K562 (cell line): ENCODE data around the gene TJAP1. TPM values are rescaled to one million over a fixed set of nuclear protein-coding genes. Genes with fewer than 3 reads are reported as not detected.

Experiments used
- ATAC-seq: fragments of 200-7000 bp; cut with Tn5 transposase; 3 replicates; pipeline ENCODE4 v1.9.1; 2020; ENCODE audit warnings: moderate library complexity
- BruUV-seq: library from RNA; stranded (reverse); fragments of 400-500 nt; replicated peaks from 2 replicates; lab custom pipeline; 2021; lab: Mats Ljungman, UMichigan
- CTCF ChIA-PET: fragments of 300-600 bp; formaldehyde crosslinking; extraction: SDS; loops from one replicate; lab custom pipeline; 2021; ENCODE audit warnings: low intra/inter-chr PET ratio; lab: Yijun Ruan, JAX
- POLR2A ChIA-PET: fragments of 300-600, 350-650 bp; sonication (Branson Sonifier 250); formaldehyde crosslinking; extraction: SDS; loops from one replicate; lab custom pipeline; 2021; ENCODE audit warnings: antibody characterized with exemption, inconsistent platforms; lab: Yijun Ruan, JAX
- DNase-seq, 4 experiments: peaks; one replicate each; pipeline versions ENCODE4 v3.0.0 to v3.0.0-alpha.2; 2011 to 2018; ENCODE audit warnings: low spot score in 3 of 4, mixed read lengths in 3 of 4; ENCODE audit errors: extremely low read depth in 1 of 4
- FAIRE-seq: peaks from 2 replicates; lab custom pipeline; 2011; peaks lifted over from hg19 to GRCh38; lab: Jason Lieb, UNC
- H2AFZ ChIP-seq: 2 replicates; pipeline ENCODE4 v1.6.0; 2011; ENCODE audit warnings: low read depth, low read length, control low read depth, inconsistent platforms
- H3K27ac ChIP-seq: fragments of 200-600 bp; 3 replicates; pipeline ENCODE4 v1.8.0; 2011; ENCODE audit warnings: low read depth, mild to moderate bottlenecking, control low read depth, inconsistent platforms, low read length, moderate library complexity, mixed read lengths; ENCODE audit errors: extremely low read depth
- H3K27me3 ChIP-seq, 2 experiments: fragments of 300-600 bp in 1 of 2; 2 replicates in 1 of 2; 3 replicates in 1 of 2; pipeline versions ENCODE4 v1.6.0 to v1.8.0; 2011; ENCODE audit warnings: inconsistent platforms in 2 of 2, low read length in 2 of 2, mild to moderate bottlenecking in 1 of 2, mixed read lengths in 1 of 2, moderate library complexity in 1 of 2; ENCODE audit not compliant: control insufficient read depth in 2 of 2, insufficient read depth in 2 of 2
- H3K36me3 ChIP-seq: fragments of 300-600 bp; 3 replicates; pipeline ENCODE4 v1.8.0; 2011; ENCODE audit warnings: mild to moderate bottlenecking, low read length, inconsistent platforms; ENCODE audit not compliant: control insufficient read depth, insufficient read depth
- H3K4me1 ChIP-seq, 2 experiments: fragments of 200-600 bp in 1 of 2; replicated peaks in 1 of 2; 2 replicates in 1 of 2; 3 replicates in 1 of 2; pipeline versions ENCODE4 v1.5.1 to v1.8.0; 2011; ENCODE audit warnings: inconsistent platforms in 2 of 2, low read length in 2 of 2, mild to moderate bottlenecking in 1 of 2, mixed read lengths in 1 of 2, moderate library complexity in 1 of 2; ENCODE audit not compliant: control insufficient read depth in 2 of 2, insufficient read depth in 2 of 2
- H3K4me2 ChIP-seq: 2 replicates; pipeline ENCODE4 v1.6.1; 2011; ENCODE audit warnings: low read length, control low read depth, inconsistent platforms, mixed read lengths; ENCODE audit not compliant: insufficient read depth
- H3K4me3 ChIP-seq: fragments of 200-600 bp; sonication (generic), shearing (Covaris generic); 2 replicates; pipeline ENCODE4 v1.5.1; 2016; ENCODE audit warnings: control low read depth, inconsistent platforms
- H3K79me2 ChIP-seq: fragments of 200-600 bp; 3 replicates; pipeline ENCODE4 v1.8.0; 2011; ENCODE audit warnings: low read length, inconsistent platforms; ENCODE audit not compliant: control insufficient read depth, insufficient read depth
- H3K9ac ChIP-seq, 2 experiments: 2 replicates each; pipeline versions ENCODE4 v1.6.0 to v1.6.1; 2011; ENCODE audit warnings: low read depth in 2 of 2, low read length in 2 of 2, control low read depth in 1 of 2, inconsistent platforms in 1 of 2, mild to moderate bottlenecking in 1 of 2, mixed read lengths in 1 of 2; ENCODE audit not compliant: insufficient read depth in 1 of 2
- H3K9me1 ChIP-seq: one replicate; pipeline ENCODE4 v1.6.0; 2011; ENCODE audit warnings: inconsistent platforms, mild to moderate bottlenecking, low read length, moderate library complexity; ENCODE audit not compliant: control insufficient read depth, insufficient read depth
- H3K9me3 ChIP-seq: replicated peaks from 2 replicates; pipeline ENCODE4 v1.5.1; 2011; ENCODE audit warnings: low read depth, low read length, inconsistent platforms; ENCODE audit not compliant: control insufficient read depth, insufficient read depth
- H4K20me1 ChIP-seq: replicated peaks from 2 replicates; pipeline ENCODE4 v1.6.1; 2011; ENCODE audit warnings: low read length, inconsistent platforms, mixed read lengths; ENCODE audit not compliant: control insufficient read depth, insufficient read depth
- ZNF384 ChIP-seq: IDR thresholded peaks from 2 replicates; pipeline ENCODE4 v1.6.1; 2012; ENCODE audit warnings: low read depth, low read length, improper control_type of control experiment
- WGBS: fragments of 100-300 bp; shearing (Covaris generic); methylation state at CpG from one replicate; pipeline ENCODE4 v1.1.6; 2016; ENCODE audit warnings: low coverage, mixed read lengths; ENCODE audit not compliant: insufficient coverage; ENCODE audit errors: missing lambda C conversion rate; 5-methylcytosine and 5-hydroxymethylcytosine counted together
- in situ Hi-C: fragments of 300-500 bp; cut with MboI; formaldehyde crosslinking; loops from 4 replicates; pipeline ENCODE4 v1.15.0; 2018; ENCODE audit warnings: inconsistent platforms, mixed read lengths
- intact Hi-C: fragments of 100-400 bp; cut with micrococcal nuclease; formaldehyde crosslinking; loops from 2 replicates; pipeline ENCODE4 v1.14.2; 2022
- polyA plus RNA-seq, 8 experiments: library from polyadenylated mRNA; depleted of rRNA in 4 of 8; stranded (reverse) in 5 of 8; unstranded in 3 of 8; fragments of >200 nt; fragmentation: Nextera tagmentation in 2 of 8; fragmentation: Illumina TruSeq in 1 of 8; extraction: Ambion mirVana in 2 of 8; extraction: Trizol in 1 of 8; gene quantifications; 2 replicates each; pipeline versions ENCODE4 v1.2.1 to v1.2.3, GENCODE V29; 2011 to 2014; ENCODE audit warnings: inconsistent platforms in 1 of 8, missing spikeins in 1 of 8
- total RNA-seq, 7 experiments: library from RNA; depleted of rRNA in 6 of 7; stranded (reverse); fragments of >200 nt in 6 of 7; fragmentation: Illumina TruSeq in 2 of 7; extraction: Trizol in 2 of 7; gene quantifications; 2 replicates each; pipeline versions ENCODE4 v1.2.1 to v1.2.3, GENCODE V29; 2011 to 2021; ENCODE audit warnings: low replicate concordance in 1 of 7
- TF ChIP-seq, protein P1 (sequence below), 2 experiments: fragments of 450-650 bp in 1 of 2; IDR thresholded peaks; 2 replicates each; pipeline ENCODE4 v1.6.1; 2011 to 2017; ENCODE audit warnings: low read depth in 2 of 2, antibody characterized with exemption in 1 of 2, borderline replicate concordance in 1 of 2, low read length in 1 of 2, mild to moderate bottlenecking in 1 of 2, mixed read lengths in 1 of 2; ENCODE audit not compliant: control insufficient read depth in 1 of 2

Gene TJAP1
- total and polyA plus RNA-seq, 9 of the 15 experiments (the other 6 are each of a cell fraction or from before 2014, with no cell fraction given) = 0.06 to 35.8 (median 16.2) TPM

DNA sequence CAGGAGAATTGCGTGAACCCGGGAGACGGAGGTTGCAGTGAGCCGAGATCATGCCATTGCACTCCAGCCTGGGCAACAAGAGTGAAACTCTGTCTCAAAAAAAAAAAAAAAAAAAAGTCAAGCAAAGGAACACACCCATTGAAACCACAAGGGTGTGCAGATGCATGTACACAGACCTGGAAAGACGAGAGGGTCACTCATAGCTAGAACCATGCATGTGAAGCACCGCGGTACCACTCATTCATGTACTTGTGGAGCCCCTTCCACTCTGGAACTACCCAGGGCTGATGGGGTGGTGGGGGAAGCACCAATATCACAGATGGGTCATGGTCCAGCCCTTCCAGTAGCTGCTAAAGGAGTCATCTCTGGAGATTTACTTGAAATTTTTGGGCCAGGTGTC, 7.4 kb upstream of the TJAP1 start:
- in situ Hi-C loops (no loop called here), intact Hi-C loops (no loop called here)
- peak; percentile 38; the same call in 2 of the 3 replicates for ATAC-seq
- peak; percentile 60 for TF ChIP-seq ZNF384
- TF ChIP-seq, protein P1, sequence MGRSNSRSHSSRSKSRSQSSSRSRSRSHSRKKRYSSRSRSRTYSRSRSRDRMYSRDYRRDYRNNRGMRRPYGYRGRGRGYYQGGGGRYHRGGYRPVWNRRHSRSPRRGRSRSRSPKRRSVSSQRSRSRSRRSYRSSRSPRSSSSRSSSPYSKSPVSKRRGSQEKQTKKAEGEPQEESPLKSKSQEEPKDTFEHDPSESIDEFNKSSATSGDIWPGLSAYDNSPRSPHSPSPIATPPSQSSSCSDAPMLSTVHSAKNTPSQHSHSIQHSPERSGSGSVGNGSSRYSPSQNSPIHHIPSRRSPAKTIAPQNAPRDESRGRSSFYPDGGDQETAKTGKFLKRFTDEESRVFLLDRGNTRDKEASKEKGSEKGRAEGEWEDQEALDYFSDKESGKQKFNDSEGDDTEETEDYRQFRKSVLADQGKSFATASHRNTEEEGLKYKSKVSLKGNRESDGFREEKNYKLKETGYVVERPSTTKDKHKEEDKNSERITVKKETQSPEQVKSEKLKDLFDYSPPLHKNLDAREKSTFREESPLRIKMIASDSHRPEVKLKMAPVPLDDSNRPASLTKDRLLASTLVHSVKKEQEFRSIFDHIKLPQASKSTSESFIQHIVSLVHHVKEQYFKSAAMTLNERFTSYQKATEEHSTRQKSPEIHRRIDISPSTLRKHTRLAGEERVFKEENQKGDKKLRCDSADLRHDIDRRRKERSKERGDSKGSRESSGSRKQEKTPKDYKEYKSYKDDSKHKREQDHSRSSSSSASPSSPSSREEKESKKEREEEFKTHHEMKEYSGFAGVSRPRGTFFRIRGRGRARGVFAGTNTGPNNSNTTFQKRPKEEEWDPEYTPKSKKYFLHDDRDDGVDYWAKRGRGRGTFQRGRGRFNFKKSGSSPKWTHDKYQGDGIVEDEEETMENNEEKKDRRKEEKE (IDR thresholded peaks at IDR 0.05; ENCODE audit: borderline replicate concordance in 1 of 2, control insufficient read depth in 1 of 2, low read depth in 2 of 2, low read length in 1 of 2) = no peak
- no peaks in the 10 kb centered on the region for H3K27me3 ChIP-seq
- no peak overlapping the region for H3K27ac ChIP-seq
- H3K4me3 ChIP-seq = no peak overlapping the region
- no peaks in the 10 kb centered on the region for H3K79me2 ChIP-seq
- POLR2A ChIA-PET = interaction anchor here (0.6 to 1.1 kb wide), 3 partner anchors 13 to 42 kb away, joined by 3 to 4 read pairs (median 3); partner anchors contain the start of gene LRRC73
- H3K36me3 ChIP-seq = no peaks in the 10 kb centered on the region
- no peak overlapping the region for H3K4me2 ChIP-seq
- H4K20me1 ChIP-seq = no peaks in the 10 kb centered on the region
- 54% methylated on average over 7 of the region's 7 CpGs for WGBS
- H3K9me3 ChIP-seq = no peaks in the 10 kb centered on the region
- FAIRE-seq = no peak
- CTCF ChIA-PET = no interaction called here
- no peak for DNase-seq
- BruUV-seq = no TSS peak
- no peaks in the 10 kb centered on the region; a peak in 2 of 5 replicates for H3K4me1 ChIP-seq
- H2AFZ ChIP-seq = no peak overlapping the region
- H3K9me1 ChIP-seq = no peaks in the 10 kb centered on the region
- H3K9ac ChIP-seq = no peak overlapping the region
